GM12878 (cell line): ENCODE data around the gene CKMT2.
"Not testable (repeated sequence)": the region's sequence is repeated elsewhere in the genome, so short reads cannot be mapped to it uniquely, and the experiment has no call there.

ENCODE experiments used
- CEBPB ChIP-seq, 2 experiments: fragments of 150-350 bp in 1 of 2; IDR thresholded peaks; 2 replicates each; pipeline ENCODE4 v1.6.1; 2012 to 2014; ENCODE audit warnings: low read depth in 2 of 2, low read length in 2 of 2, borderline replicate concordance in 1 of 2, inconsistent platforms in 1 of 2
- CTCF ChIP-seq, 3 experiments: IDR thresholded peaks in 2 of 3; conservative IDR thresholded peaks in 1 of 3; 2 replicates each; pipeline ENCODE4 v1.5.1; 2011; ENCODE audit warnings: low read depth in 3 of 3, low read length in 3 of 3, mild to moderate bottlenecking in 3 of 3, control low read depth in 2 of 3, moderate library complexity in 2 of 3, inconsistent platforms in 1 of 3, mixed read lengths in 1 of 3; ENCODE audit not compliant: control insufficient read depth in 2 of 3, insufficient read depth in 1 of 3; ENCODE audit errors: extremely low read depth in 1 of 3
- E2F8 ChIP-seq: fragments of 450-650 bp; IDR thresholded peaks from 2 replicates; pipeline ENCODE4 v1.6.1; 2018; ENCODE audit warnings: mild to moderate bottlenecking, low read depth, moderate library complexity; ENCODE audit not compliant: partially characterized antibody
- EZH2 ChIP-seq: IDR thresholded peaks from 2 replicates; pipeline ENCODE4 v1.6.1; 2012; ENCODE audit warnings: low read depth, mild to moderate bottlenecking, control low read depth, inconsistent platforms, low read length, borderline replicate concordance; ENCODE audit not compliant: control insufficient read depth
- FOXM1 ChIP-seq: IDR thresholded peaks from 2 replicates; pipeline ENCODE4 v1.6.1; 2012; ENCODE audit warnings: low read depth, mild to moderate bottlenecking, inconsistent platforms, low read length, moderate library complexity
- HCFC1 ChIP-seq: fragments of 150-350 bp; IDR thresholded peaks from 2 replicates; pipeline ENCODE4 v1.6.1; 2014; ENCODE audit warnings: low read length
- IKZF1 ChIP-seq: fragments of 450-650 bp; conservative IDR thresholded peaks from 2 replicates; pipeline ENCODE4 v1.6.1; 2017; ENCODE audit warnings: antibody characterized with exemption, mild to moderate bottlenecking
- MAX ChIP-seq: IDR thresholded peaks from 2 replicates; pipeline ENCODE4 v1.6.1; 2012; ENCODE audit warnings: low read depth, low read length, improper control_type of control experiment
- MYC ChIP-seq: IDR thresholded peaks from 2 replicates; pipeline ENCODE4 v1.6.1; 2011; ENCODE audit warnings: mild to moderate bottlenecking, low read length, moderate library complexity, inconsistent platforms; ENCODE audit not compliant: insufficient read depth, insufficient replicate concordance, insufficient read length, severe bottlenecking
- NFIC ChIP-seq: IDR thresholded peaks from 2 replicates; pipeline ENCODE4 v1.6.1; 2012; ENCODE audit warnings: low read depth, mild to moderate bottlenecking, inconsistent platforms, low read length, moderate library complexity
- NR2C1 ChIP-seq: fragments of 450-650 bp; IDR thresholded peaks from 2 replicates; pipeline ENCODE4 v1.6.1; 2017; ENCODE audit warnings: antibody characterized with exemption, mild to moderate bottlenecking, moderate library complexity
- POLR2A ChIP-seq: IDR thresholded peaks from 2 replicates; pipeline ENCODE4 v1.6.1; 2011; ENCODE audit warnings: low read depth, mild to moderate bottlenecking, low read length
- TAF1 ChIP-seq: IDR thresholded peaks from 2 replicates; pipeline ENCODE4 v1.6.1; 2011; ENCODE audit warnings: mild to moderate bottlenecking, low read depth, low read length, borderline replicate concordance

DNA sequence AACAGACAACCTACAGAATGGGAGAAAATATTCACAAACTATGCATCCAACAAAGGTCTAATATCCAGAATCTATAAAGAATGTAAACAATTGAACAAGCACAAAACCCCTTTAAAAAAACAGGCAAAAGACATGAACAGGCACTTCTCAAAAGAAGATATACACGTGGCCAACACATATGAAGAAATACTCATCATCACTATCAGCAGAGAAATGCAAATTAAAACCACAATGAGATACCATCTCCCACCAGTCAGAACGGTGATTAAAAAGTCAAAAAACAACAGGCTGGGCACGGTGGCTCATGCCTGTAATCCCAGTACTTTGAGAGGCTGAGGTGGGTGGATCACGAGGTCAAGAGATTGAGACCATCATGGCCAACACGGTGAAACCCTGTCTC lies 60.9 kb downstream of the CKMT2 start:
- not testable (repeated sequence) for TF ChIP-seq MAX; TAF1; CTCF (IDR thresholded peaks at IDR 0.05 in 2 of 3, conservative IDR thresholded peaks at IDR 0.05 in 1 of 3; ENCODE audit: control insufficient read depth in 2 of 3, extremely low read depth in 1 of 3, insufficient read depth in 1 of 3, low read depth in 3 of 3, low read length in 3 of 3); EZH2; MYC; POLR2A; E2F8; HCFC1; FOXM1; NFIC; NR2C1; IKZF1; CEBPB (IDR thresholded peaks at IDR 0.05; ENCODE audit: borderline replicate concordance in 1 of 2, low read depth in 2 of 2, low read length in 2 of 2)
